ENCODE data around the gene CARMIL3. TPM values are rescaled to one million over a fixed set of nuclear protein-coding genes. Genes with fewer than 3 reads are reported as not detected.

The CARMIL3 gene
- total and polyA plus RNA-seq, 7 experiments from 2014 or later = 0.08 to 1.7 (median 0.27) TPM; not detected in 2

GRCh38 chr14:24079491-24080141 is 27.8 kb downstream of the CARMIL3 start:
- H3K4me1 ChIP-seq (ENCODE audit: control insufficient read depth in 2 of 2, insufficient read depth in 2 of 2, low read length in 2 of 2) = peaks cover 7 to 14% of the 10 kb centered on the region in 2 donors
- ChIA-PET POLR2A (interaction anchor here (0.9 to 5.1 kb wide), 10 partner anchors 14 to 378 kb away, joined by 3 to 80 read pairs (median 3); partner anchors contain the start of genes DCAF11, EMC9, NRL and PCK2), CTCF (interaction anchor here (0.6 to 6.2 kb wide), 7 partner anchors 12 to 623 kb away, joined by 3 to 49 read pairs (median 5); partner anchors contain the start of genes CIDEB and PCK2)
- H3K27me3 Mint-ChIP-seq = peaks cover 0 to 20% (median 0%) of the 10 kb centered on the region in 5 donors
- H3K4me3 Mint-ChIP-seq = peak overlapping the region in 5 of 10 donors; percentile 41 to 88 (median 81)
- ATAC-seq = no peak
- H3K36me3 ChIP-seq (ENCODE audit: control insufficient read depth in 2 of 3, insufficient read depth in 3 of 3, low read length in 3 of 3) = no peaks in the 10 kb centered on the region
- H3K27ac Mint-ChIP-seq = peak overlapping the region in 7 of 9 donors; percentile 19 to 89 (median 56)
- no peak overlapping the region for H3K4me3 ChIP-seq (ENCODE audit: low read length)
- no peaks in the 10 kb centered on the region for H3K36me3 Mint-ChIP-seq
- DNase-seq = no peak
- H3K4me1 Mint-ChIP-seq = peaks cover 16 to 26% (median 18%) of the 10 kb centered on the region in 7 donors
- H3K9me3 Mint-ChIP-seq = no peaks in the 10 kb centered on the region
- intact Hi-C loops (cut with micrococcal nuclease) = loop anchor here in 1 of 2 donors (2.0 kb wide), 1 partner anchor 29 kb away; no protein-coding TSS in a partner anchor
- no peaks in the 10 kb centered on the region for H3K9me3 ChIP-seq (ENCODE audit: control insufficient read depth in 2 of 3, low read length in 3 of 3)
- H3K27ac ChIP-seq (ENCODE audit: low read depth, low read length) = no peak overlapping the region
- H3K27me3 ChIP-seq (ENCODE audit: control insufficient read depth in 2 of 2, insufficient read depth in 2 of 2, low read length in 2 of 2) = no peaks in the 10 kb centered on the region

GRCh38 chr14:24080142-24080530 is 28.3 kb downstream of the CARMIL3 start:
- intact Hi-C loops (cut with micrococcal nuclease) = loop anchor here in 1 of 2 donors (2.0 kb wide), 1 partner anchor 29 kb away; no protein-coding TSS in a partner anchor
- no peak for DNase-seq

GRCh38 chr14:24080888-24081738 is 29.3 kb downstream of the CARMIL3 start:
- intact Hi-C loops (cut with micrococcal nuclease) = loop anchor here (1.0 to 2.0 kb wide), 7 partner anchors 9 to 514 kb away; partner anchors contain the start of genes PCK2 (in 2 of the 2), AP1G2 (in 1 of the 2), DCAF11 (in 1 of the 2) and EMC9 (in 1 of the 2)
- H3K4me3 Mint-ChIP-seq = peak overlapping the region; percentile 80 to 90 (median 86)
- Histone ChIP-seq H3K9me3 (ENCODE audit: control insufficient read depth in 2 of 3, low read length in 3 of 3) (no peaks in the 10 kb centered on the region), H3K27ac (ENCODE audit: low read depth, low read length) (peak overlapping the region; percentile 75), H3K4me3 (ENCODE audit: low read length) (peak overlapping the region; percentile 82), H3K36me3 (ENCODE audit: control insufficient read depth in 2 of 3, insufficient read depth in 3 of 3, low read length in 3 of 3) (no peaks in the 10 kb centered on the region), H3K27me3 (ENCODE audit: control insufficient read depth in 2 of 2, insufficient read depth in 2 of 2, low read length in 2 of 2) (no peaks in the 10 kb centered on the region), H3K4me1 (ENCODE audit: control insufficient read depth in 2 of 2, insufficient read depth in 2 of 2, low read length in 2 of 2) (peaks cover 7 to 14% of the 10 kb centered on the region in 2 donors)
- H3K36me3 Mint-ChIP-seq = no peaks in the 10 kb centered on the region
- ChIA-PET POLR2A (interaction anchor here (0.7 to 5.1 kb wide), 23 partner anchors 9 to 376 kb away, joined by 3 to 80 read pairs (median 4); partner anchors contain the start of genes CARMIL3, CPNE6, DCAF11 and DHRS4), CTCF (interaction anchor here (0.7 to 6.2 kb wide), 9 partner anchors 10 to 492 kb away, joined by 3 to 49 read pairs (median 5); partner anchors contain the start of genes PCK2 and TINF2)
- H3K27ac Mint-ChIP-seq = peak overlapping the region; percentile 32 to 92 (median 85)
- ATAC-seq = peak; percentile 92
- no peaks in the 10 kb centered on the region for H3K9me3 Mint-ChIP-seq
- H3K4me1 Mint-ChIP-seq = peaks cover 16 to 20% (median 18%) of the 10 kb centered on the region in 7 donors
- H3K27me3 Mint-ChIP-seq = peaks cover 0 to 20% (median 0%) of the 10 kb centered on the region in 5 donors
- peak; percentile 46 to 75 (median 72) for DNase-seq

More at GRCh38 chr14:24080142-24080530, 28.3 kb downstream of the CARMIL3 start:
- POLR2A ChIA-PET = interaction anchor here (1.0 to 5.1 kb wide), 20 partner anchors 10 to 377 kb away, joined by 3 to 80 read pairs (median 4); partner anchors contain the start of genes CARMIL3, DCAF11, DHRS4 and EMC9
- H3K9me3 ChIP-seq (ENCODE audit: control insufficient read depth in 2 of 3, low read length in 3 of 3) = no peaks in the 10 kb centered on the region
- no peaks in the 10 kb centered on the region for H3K36me3 Mint-ChIP-seq
- peak overlapping the region in 8 of 9 donors; percentile 29 to 89 (median 82) for H3K27ac Mint-ChIP-seq
- ATAC-seq = no peak
- CTCF ChIA-PET = interaction anchor here (0.7 to 6.2 kb wide), 7 partner anchors 11 to 228 kb away, joined by 3 to 49 read pairs (median 5); partner anchors contain the start of genes CIDEB and PCK2
- H3K27me3 Mint-ChIP-seq = peaks cover 0 to 20% (median 0%) of the 10 kb centered on the region in 5 donors
- H3K27ac ChIP-seq (ENCODE audit: low read depth, low read length) = no peak overlapping the region
- H3K4me3 Mint-ChIP-seq = peak overlapping the region; percentile 68 to 90 (median 85)
- H3K4me1 Mint-ChIP-seq = peaks cover 16 to 26% (median 18%) of the 10 kb centered on the region in 7 donors
- no peaks in the 10 kb centered on the region for H3K36me3 ChIP-seq (ENCODE audit: control insufficient read depth in 2 of 3, insufficient read depth in 3 of 3, low read length in 3 of 3)
- peaks cover 7 to 14% of the 10 kb centered on the region in 2 donors for H3K4me1 ChIP-seq (ENCODE audit: control insufficient read depth in 2 of 2, insufficient read depth in 2 of 2, low read length in 2 of 2)
- H3K9me3 Mint-ChIP-seq = no peaks in the 10 kb centered on the region
- H3K27me3 ChIP-seq (ENCODE audit: control insufficient read depth in 2 of 2, insufficient read depth in 2 of 2, low read length in 2 of 2) = no peaks in the 10 kb centered on the region
- no peak overlapping the region for H3K4me3 ChIP-seq (ENCODE audit: low read length)

GRCh38 chr14:24081739-24082211 is 30.0 kb downstream of the CARMIL3 start:
- CTCF ChIA-PET = interaction anchor here (0.7 to 6.2 kb wide), 8 partner anchors 9 to 493 kb away, joined by 3 to 49 read pairs (median 5); partner anchors contain the start of gene TINF2

GRCh38 chr14:24082411-24083080 is 30.7 kb downstream of the CARMIL3 start:
- H3K4me3 ChIP-seq (ENCODE audit: low read length) = no peak overlapping the region
- Mint-ChIP-seq H3K4me3 (peak overlapping the region in 9 of 10 donors; percentile 80 to 90 (median 86)), H3K27me3 (peaks cover 0 to 20% (median 0%) of the 10 kb centered on the region in 5 donors), H3K9me3 (no peaks in the 10 kb centered on the region), H3K36me3 (no peaks in the 10 kb centered on the region), H3K4me1 (peaks cover 16 to 20% (median 17%) of the 10 kb centered on the region in 7 donors), H3K27ac (peak overlapping the region; percentile 63 to 96 (median 85))
- no peak for ATAC-seq
- DNase-seq = no peak
- ChIA-PET POLR2A (interaction anchor here (1.2 to 5.1 kb wide), 8 partner anchors 8 to 131 kb away, joined by 3 to 80 read pairs (median 14); partner anchors contain the start of genes CARMIL3, CHMP4A, DCAF11 and IRF9), CTCF (interaction anchor here (1.2 to 6.2 kb wide), 4 partner anchors 9 to 160 kb away, joined by 3 to 49 read pairs (median 38); partner anchors contain the start of gene TINF2)
- no peaks in the 10 kb centered on the region for H3K36me3 ChIP-seq (ENCODE audit: control insufficient read depth in 2 of 3, insufficient read depth in 3 of 3, low read length in 3 of 3)
- H3K27ac ChIP-seq (ENCODE audit: low read depth, low read length) = no peak overlapping the region
- peaks cover 7 to 14% of the 10 kb centered on the region in 2 donors for H3K4me1 ChIP-seq (ENCODE audit: control insufficient read depth in 2 of 2, insufficient read depth in 2 of 2, low read length in 2 of 2)
- intact Hi-C loops (cut with micrococcal nuclease) = no loop called here
- H3K27me3 ChIP-seq (ENCODE audit: control insufficient read depth in 2 of 2, insufficient read depth in 2 of 2, low read length in 2 of 2) = no peaks in the 10 kb centered on the region
- no peaks in the 10 kb centered on the region for H3K9me3 ChIP-seq (ENCODE audit: control insufficient read depth in 2 of 3, low read length in 3 of 3)

More at GRCh38 chr14:24081739-24082211, 30.0 kb downstream of the CARMIL3 start:
- peak overlapping the region; percentile 82 for H3K4me3 ChIP-seq (ENCODE audit: low read length)
- ATAC-seq (no peak), DNase-seq (no peak)
- no peaks in the 10 kb centered on the region for H3K27me3 ChIP-seq (ENCODE audit: control insufficient read depth in 2 of 2, insufficient read depth in 2 of 2, low read length in 2 of 2)
- Mint-ChIP-seq H3K4me3 (peak overlapping the region; percentile 80 to 90 (median 86)), H3K36me3 (no peaks in the 10 kb centered on the region), H3K4me1 (peaks cover 16 to 20% (median 18%) of the 10 kb centered on the region in 7 donors), H3K9me3 (no peaks in the 10 kb centered on the region), H3K27me3 (peaks cover 0 to 20% (median 0%) of the 10 kb centered on the region in 5 donors), H3K27ac (peak overlapping the region; percentile 63 to 96 (median 85))
- H3K9me3 ChIP-seq (ENCODE audit: control insufficient read depth in 2 of 3, low read length in 3 of 3) = no peaks in the 10 kb centered on the region
- H3K36me3 ChIP-seq (ENCODE audit: control insufficient read depth in 2 of 3, insufficient read depth in 3 of 3, low read length in 3 of 3) = no peaks in the 10 kb centered on the region
- POLR2A ChIA-PET = interaction anchor here (0.9 to 5.1 kb wide), 13 partner anchors 10 to 134 kb away, joined by 3 to 80 read pairs (median 9); partner anchors contain the start of genes CARMIL3, CPNE6, DCAF11 and IRF9
- peak overlapping the region; percentile 75 for H3K27ac ChIP-seq (ENCODE audit: low read depth, low read length)
- peaks cover 7 to 14% of the 10 kb centered on the region in 2 donors for H3K4me1 ChIP-seq (ENCODE audit: control insufficient read depth in 2 of 2, insufficient read depth in 2 of 2, low read length in 2 of 2)
- intact Hi-C loops (cut with micrococcal nuclease) = loop anchor here (1.0 to 2.0 kb wide), 7 partner anchors 9 to 514 kb away; partner anchors contain the start of genes PCK2 (in 2 of the 2), AP1G2 (in 1 of the 2), DCAF11 (in 1 of the 2) and EMC9 (in 1 of the 2)

All from naive thymus-derived CD4-positive, alpha-beta T cell (primary cell).